AG10803 (cell line): Measurements from ENCODE around the gene KIAA1191.

Source experiments
- DNase-seq: peaks from one replicate; pipeline ENCODE4 v3.0.0; 2010; ENCODE audit warnings: low read depth
- H3K4me3 ChIP-seq: 2 replicates; pipeline ENCODE4 v1.5.1; 2011; ENCODE audit warnings: mild to moderate bottlenecking, low read length, control low read depth
- TF ChIP-seq, protein P1 (sequence below): conservative IDR thresholded peaks from 2 replicates; pipeline ENCODE4 v1.5.1; 2011; ENCODE audit warnings: mild to moderate bottlenecking, low read length, control low read depth, inconsistent platforms

KIAA1191 gene

DNA sequence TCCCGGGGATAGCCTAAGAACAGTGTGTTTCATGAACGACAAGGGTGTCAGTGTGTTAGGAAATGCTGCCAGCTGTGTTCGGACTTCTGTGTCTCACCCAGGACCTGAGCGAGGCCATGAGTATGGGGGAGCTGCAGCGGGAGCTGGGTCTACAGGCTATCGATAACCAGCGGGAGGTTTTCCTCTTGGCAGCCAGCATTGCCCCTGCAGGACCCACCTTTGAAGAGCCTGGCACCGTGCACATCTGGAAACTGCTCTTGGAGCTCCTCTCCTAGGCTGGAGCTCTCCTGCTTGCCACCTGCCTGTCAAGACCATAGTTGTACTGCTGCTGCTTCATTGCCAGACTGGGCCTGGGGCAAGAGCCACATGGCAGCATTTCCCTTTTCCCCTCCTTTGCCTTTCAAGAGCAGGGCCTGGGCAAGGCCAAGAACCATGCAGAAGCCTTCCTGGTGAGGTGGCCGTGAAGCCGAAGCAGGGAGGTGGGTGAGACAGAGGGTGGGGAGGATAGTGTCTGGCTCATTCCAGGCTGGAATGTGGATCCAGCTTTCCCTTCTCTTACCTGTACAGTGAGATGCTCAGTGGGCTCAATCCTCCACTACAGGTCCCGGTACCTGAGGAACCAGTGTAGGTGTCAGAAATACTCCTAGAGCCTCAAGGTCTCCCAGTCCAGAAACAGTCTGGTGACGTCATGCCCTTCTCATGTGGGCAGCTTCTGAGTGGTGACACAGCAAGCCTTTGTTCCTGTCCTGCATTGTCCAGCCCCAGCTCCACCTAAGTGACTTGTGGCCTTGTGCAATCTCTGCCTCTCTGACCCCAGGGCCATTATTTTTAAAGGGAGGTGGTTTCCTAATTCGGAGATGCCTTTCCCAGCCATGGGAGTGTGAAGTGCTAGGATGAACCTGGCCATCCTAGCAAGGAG lies 10.3 kb upstream of the KIAA1191 start:
- TF ChIP-seq, protein P1, sequence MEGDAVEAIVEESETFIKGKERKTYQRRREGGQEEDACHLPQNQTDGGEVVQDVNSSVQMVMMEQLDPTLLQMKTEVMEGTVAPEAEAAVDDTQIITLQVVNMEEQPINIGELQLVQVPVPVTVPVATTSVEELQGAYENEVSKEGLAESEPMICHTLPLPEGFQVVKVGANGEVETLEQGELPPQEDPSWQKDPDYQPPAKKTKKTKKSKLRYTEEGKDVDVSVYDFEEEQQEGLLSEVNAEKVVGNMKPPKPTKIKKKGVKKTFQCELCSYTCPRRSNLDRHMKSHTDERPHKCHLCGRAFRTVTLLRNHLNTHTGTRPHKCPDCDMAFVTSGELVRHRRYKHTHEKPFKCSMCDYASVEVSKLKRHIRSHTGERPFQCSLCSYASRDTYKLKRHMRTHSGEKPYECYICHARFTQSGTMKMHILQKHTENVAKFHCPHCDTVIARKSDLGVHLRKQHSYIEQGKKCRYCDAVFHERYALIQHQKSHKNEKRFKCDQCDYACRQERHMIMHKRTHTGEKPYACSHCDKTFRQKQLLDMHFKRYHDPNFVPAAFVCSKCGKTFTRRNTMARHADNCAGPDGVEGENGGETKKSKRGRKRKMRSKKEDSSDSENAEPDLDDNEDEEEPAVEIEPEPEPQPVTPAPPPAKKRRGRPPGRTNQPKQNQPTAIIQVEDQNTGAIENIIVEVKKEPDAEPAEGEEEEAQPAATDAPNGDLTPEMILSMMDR, result no peak
- DNase-seq, result no peak
- H3K4me3 ChIP-seq, result no peak overlapping the region

DNA sequence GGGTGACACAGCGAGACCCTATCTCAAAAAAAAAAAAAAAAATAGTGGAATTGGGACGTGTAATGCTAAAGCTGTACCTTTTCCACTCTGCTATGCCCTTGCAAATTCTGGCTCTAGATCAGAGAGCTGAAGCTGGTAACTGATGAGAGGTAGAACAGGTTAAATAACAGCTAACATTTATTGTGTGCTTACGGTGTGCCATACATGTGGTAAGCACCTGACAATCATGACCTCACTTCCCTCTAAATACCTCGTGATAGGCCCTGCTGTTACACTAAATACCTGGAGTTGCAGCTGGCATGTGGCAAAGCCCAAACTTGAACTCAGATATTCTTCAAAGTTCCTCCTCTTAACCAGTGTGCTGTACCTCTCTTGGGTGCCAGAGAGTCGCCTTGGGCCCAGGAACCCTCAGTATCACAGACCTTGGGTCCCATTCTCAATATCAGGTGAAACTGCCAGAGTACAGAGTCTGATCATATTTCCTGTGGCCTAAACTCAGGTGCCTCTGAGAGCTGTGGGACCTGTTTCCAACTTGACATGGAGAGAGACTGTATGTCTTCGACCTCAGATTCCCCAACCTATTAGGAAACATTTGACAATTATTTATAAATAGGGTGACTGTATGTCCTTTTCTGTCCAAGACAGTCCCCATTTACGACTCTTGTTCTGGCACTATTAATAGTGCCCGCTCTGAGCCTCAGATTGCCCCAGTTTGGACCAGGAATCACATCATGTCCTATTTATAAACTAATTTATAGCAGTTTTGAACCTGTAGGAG lies 8.6 kb upstream of the KIAA1191 start:
- no peak for DNase-seq
- TF ChIP-seq, protein P1, result no peak
- no peak overlapping the region for H3K4me3 ChIP-seq

DNA sequence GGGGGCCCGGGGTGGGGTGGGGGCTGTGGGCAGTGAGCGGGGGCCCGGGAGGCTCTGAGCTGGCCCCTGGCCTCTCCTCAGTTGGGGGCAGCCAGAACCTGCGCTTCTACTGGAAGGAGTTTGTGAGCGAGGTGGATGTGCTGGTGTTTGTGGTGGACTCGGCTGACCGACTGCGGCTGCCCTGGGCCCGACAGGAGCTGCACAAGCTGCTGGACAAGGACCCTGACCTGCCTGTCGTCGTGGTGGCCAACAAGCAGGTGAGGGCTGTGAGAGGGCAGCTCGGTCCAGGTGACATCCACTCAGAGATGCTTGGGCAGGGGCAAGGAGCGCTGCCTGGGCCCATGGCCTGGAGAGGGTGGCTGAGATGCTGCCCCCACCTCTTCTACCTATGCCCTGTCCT lies 7.2 kb upstream of the KIAA1191 start:
- DNase-seq, result no peak
- TF ChIP-seq, protein P1, result no peak
- no peak overlapping the region for H3K4me3 ChIP-seq

DNA sequence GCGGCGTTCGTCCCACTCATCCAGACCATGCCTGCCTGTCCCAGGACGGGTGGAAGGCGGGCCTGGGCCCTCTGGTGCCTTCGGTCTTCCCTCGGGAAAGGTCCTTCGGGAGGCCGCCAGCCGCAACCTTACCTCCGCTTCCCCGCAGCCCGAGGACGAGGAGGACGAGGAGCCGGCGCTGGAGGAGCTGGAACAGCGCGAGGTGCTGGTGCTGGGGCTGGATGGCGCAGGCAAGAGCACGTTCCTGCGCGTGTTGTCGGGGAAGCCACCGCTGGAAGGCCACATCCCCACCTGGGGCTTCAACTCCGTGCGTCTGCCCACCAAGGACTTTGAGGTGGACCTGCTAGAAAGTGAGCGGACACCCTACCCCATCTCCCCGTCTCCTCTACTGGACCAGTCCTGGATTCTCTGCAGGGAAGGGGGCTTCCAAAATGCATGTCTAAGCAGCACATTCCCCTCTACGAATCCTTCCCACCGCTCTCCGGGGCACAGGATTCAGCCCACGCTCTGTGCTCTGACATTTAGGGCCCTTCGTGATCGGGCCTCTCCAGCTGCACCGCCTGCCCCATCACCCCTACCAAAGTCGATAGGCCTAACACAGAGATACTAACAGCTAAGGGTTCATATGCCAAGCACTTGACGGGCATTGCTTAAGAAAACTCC lies 4.8 kb upstream of the KIAA1191 start:
- H3K4me3 ChIP-seq, result peak overlapping the region; percentile 67
- TF ChIP-seq, protein P1, result no peak
- DNase-seq, result no peak

DNA sequence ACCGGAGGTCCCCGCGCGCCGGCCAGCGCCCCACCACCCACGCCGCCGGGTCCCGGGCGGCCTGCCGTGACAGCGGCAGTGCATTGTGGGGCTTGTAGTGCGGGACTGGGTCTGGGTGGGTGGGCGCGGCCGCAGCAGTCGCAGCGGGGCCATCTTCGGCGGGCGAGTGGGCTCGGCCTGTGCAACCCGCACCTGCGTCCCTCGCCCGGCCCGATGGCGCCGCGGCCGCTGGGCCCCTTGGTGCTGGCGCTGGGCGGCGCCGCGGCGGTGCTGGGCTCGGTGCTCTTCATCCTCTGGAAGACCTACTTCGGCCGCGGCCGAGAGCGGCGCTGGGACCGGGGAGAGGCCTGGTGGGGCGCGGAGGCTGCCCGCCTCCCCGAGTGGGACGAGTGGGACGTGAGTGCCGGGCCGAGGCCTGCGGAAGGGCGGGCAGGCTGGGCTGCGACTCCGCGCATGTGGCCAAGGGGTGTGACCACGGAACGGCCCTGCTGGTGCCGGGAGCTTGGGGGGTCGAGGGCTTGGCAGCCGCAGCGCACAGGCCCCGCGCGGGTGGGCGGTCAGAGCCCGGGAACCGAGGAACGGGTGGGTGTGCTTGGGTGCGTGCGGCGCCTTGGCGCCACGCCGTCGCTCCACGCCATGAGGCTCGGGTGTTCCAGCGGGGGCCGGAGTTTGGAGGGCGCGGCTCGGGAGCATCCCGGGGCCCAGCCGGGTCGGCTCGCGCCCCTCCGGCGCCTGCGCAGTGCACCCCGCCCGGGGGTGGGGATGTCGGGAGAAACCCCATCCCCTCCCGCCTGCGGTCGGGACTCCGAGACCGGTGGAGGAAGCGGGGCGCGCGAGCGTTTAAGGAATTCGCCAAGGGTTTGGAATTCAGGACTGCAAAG lies 4.0 kb upstream of the KIAA1191 start, which contains the start of gene ARL10:
TSS of gene ARL10 (plus strand) at position 137 of the 881 bp plus-strand sequence. CDS start at position 214, 77 bp downstream.
- TF ChIP-seq, protein P1, result no peak
- DNase-seq, result peak; percentile 70
- H3K4me3 ChIP-seq, result peak within 1 kb of the TSS; percentile 67

DNA sequence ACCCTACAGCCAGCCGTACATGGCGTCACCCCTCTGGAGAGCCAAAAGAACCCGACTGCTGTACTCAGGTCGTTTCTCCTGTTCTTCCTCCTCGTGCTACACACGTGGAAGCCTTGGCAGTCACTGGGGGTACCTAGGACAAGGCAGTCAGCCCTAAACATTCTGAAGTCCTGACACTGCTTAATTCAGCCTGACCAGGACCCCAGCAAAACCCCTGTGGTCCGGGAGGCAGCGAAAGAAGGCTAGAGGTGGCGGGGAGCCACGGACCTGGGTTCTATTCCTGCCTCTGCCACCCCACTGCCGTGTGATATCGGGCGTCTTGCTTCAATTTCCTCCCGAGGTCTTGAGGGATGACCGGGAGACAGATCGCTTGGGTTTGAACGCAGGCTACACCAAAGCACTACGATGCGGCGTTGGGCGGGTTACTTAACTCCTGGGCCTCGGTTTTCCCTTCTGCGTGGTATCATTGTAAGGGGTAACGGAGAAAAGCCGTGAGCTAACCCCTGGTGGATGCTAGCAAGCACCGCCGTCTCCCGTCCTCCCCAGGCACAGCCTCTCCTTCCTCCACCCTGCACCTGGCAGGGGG lies 3.3 kb upstream of the KIAA1191 start:
- DNase-seq, result no peak
- peak overlapping the region; percentile 67 for H3K4me3 ChIP-seq
- TF ChIP-seq, protein P1, result no peak
